GM12878 (cell line): ENCODE measurements around the gene CMSS1. TPM values are rescaled to one million over a fixed set of nuclear protein-coding genes. Genes with fewer than 3 reads are reported as not detected.

ENCODE experiments used
- ATAC-seq: fragments of 200-7000 bp; cut with Tn5 transposase; 3 replicates; pipeline ENCODE4 v1.9.1; 2020; ENCODE audit warnings: mild to moderate bottlenecking, moderate library complexity
- BruUV-seq: library from RNA; stranded (reverse); fragments of 400-500 nt; replicated peaks from 2 replicates; lab custom pipeline; 2021; lab: Mats Ljungman, UMichigan
- CTCF ChIA-PET: fragments of 300-600 bp; sonication (Branson Sonifier 250); formaldehyde crosslinking; extraction: SDS; loops from one replicate; lab custom pipeline; 2021; ENCODE audit warnings: inconsistent platforms; lab: Yijun Ruan, JAX
- POLR2A ChIA-PET: fragments of 350-600 bp; formaldehyde crosslinking; extraction: SDS; loops from one replicate; lab custom pipeline; 2021; ENCODE audit warnings: inconsistent platforms; lab: Charles Lee
- RAD21 ChIA-PET: fragments of 300-600 bp; sonication (Branson Sonifier 250); formaldehyde crosslinking; loops from one replicate; lab custom pipeline; 2023; ENCODE audit warnings: antibody characterized with exemption; ENCODE audit not compliant: unreplicated experiment; lab: Charles Lee
- SMC1A ChIA-PET: fragments of 300-600 bp; sonication (Branson Sonifier 250); formaldehyde crosslinking; loops from one replicate; lab custom pipeline; 2023; ENCODE audit not compliant: unreplicated experiment, uncharacterized antibody; lab: Charles Lee
- DNase-seq: peaks from one replicate; pipeline ENCODE4 v3.0.0-alpha.2; 2011; ENCODE audit warnings: low read depth, low spot score
- FAIRE-seq: peaks from 3 replicates; lab custom pipeline; 2011; peaks lifted over from hg19 to GRCh38; lab: Jason Lieb, UNC
- H2AFZ ChIP-seq: 2 replicates; pipeline ENCODE4 v1.6.0; 2011; ENCODE audit warnings: low read depth, low read length, control low read depth; ENCODE audit not compliant: control insufficient read depth
- H3K27ac ChIP-seq: 2 replicates; pipeline ENCODE4 v1.5.1; 2011; ENCODE audit warnings: control low read depth; ENCODE audit not compliant: control insufficient read depth, insufficient read depth
- H3K27me3 ChIP-seq, 2 experiments: replicated peaks in 1 of 2; 2 replicates each; pipeline versions ENCODE4 v1.6.0 to v1.6.1; 2011; ENCODE audit warnings: low read length in 1 of 2; ENCODE audit not compliant: control insufficient read depth in 2 of 2, insufficient read depth in 2 of 2
- H3K36me3 ChIP-seq, 2 experiments: 2 replicates each; pipeline ENCODE4 v1.5.1; 2011; ENCODE audit warnings: low read length in 1 of 2; ENCODE audit not compliant: control insufficient read depth in 2 of 2, insufficient read depth in 2 of 2
- H3K4me1 ChIP-seq: 2 replicates; pipeline ENCODE4 v1.6.1; 2011; ENCODE audit warnings: mild to moderate bottlenecking, low read length, moderate library complexity, mixed read lengths; ENCODE audit not compliant: control insufficient read depth, insufficient read depth
- H3K4me2 ChIP-seq: 2 replicates; pipeline ENCODE4 v1.6.0; 2011; ENCODE audit warnings: control low read depth; ENCODE audit not compliant: control insufficient read depth, insufficient read depth
- H3K4me3 ChIP-seq: fragments of 200-600 bp; sonication (generic); 2 replicates; pipeline ENCODE4 v1.5.1; 2016
- H3K79me2 ChIP-seq: 2 replicates; pipeline ENCODE4 v1.6.0; 2011; ENCODE audit warnings: low read length; ENCODE audit not compliant: control insufficient read depth, insufficient read depth
- H3K9ac ChIP-seq: 2 replicates; pipeline ENCODE4 v1.8.0; 2011; ENCODE audit warnings: low read length, control low read depth, mixed read lengths; ENCODE audit not compliant: control insufficient read depth, insufficient read depth
- H3K9me3 ChIP-seq: replicated peaks from 3 replicates; pipeline ENCODE4 v1.5.1; 2011; ENCODE audit warnings: mild to moderate bottlenecking, low read length; ENCODE audit not compliant: control insufficient read depth, insufficient read depth
- H4K20me1 ChIP-seq: 2 replicates; pipeline ENCODE4 v1.6.0; 2011; ENCODE audit not compliant: control insufficient read depth, insufficient read depth
- BACH1 ChIP-seq: fragments of 450-650 bp; IDR thresholded peaks from 2 replicates; pipeline ENCODE4 v1.6.1; 2017; ENCODE audit warnings: mild to moderate bottlenecking, borderline replicate concordance
- DPF2 ChIP-seq: fragments of 450-650 bp; IDR thresholded peaks from 2 replicates; pipeline ENCODE4 v1.6.1; 2017; ENCODE audit warnings: mild to moderate bottlenecking
- EGR1 ChIP-seq, 2 experiments: IDR thresholded peaks; 1 replicate in 1 of 2; 2 replicates in 1 of 2; pipeline ENCODE4 v1.6.1; 2011 to 2012; ENCODE audit warnings: low read depth in 2 of 2, low read length in 2 of 2, borderline replicate concordance in 1 of 2, mild to moderate bottlenecking in 1 of 2, moderate library complexity in 1 of 2
- JUND ChIP-seq: IDR thresholded peaks from 2 replicates; pipeline ENCODE4 v1.6.1; 2012; ENCODE audit warnings: low read depth, mild to moderate bottlenecking, low read length, improper control_type of control experiment, moderate library complexity
- KLF5 ChIP-seq: fragments of 450-650 bp; IDR thresholded peaks from 2 replicates; pipeline ENCODE4 v1.6.1; 2014; ENCODE audit warnings: mild to moderate bottlenecking; ENCODE audit not compliant: partially characterized antibody
- MYB ChIP-seq: fragments of 150-350 bp; IDR thresholded peaks from 2 replicates; pipeline ENCODE4 v1.6.1; 2014; ENCODE audit warnings: mild to moderate bottlenecking, low read depth, low read length, borderline replicate concordance
- NRF1 ChIP-seq: conservative IDR thresholded peaks from 2 replicates; pipeline ENCODE4 v1.6.1; 2011; ENCODE audit warnings: mild to moderate bottlenecking, low read depth, low read length, improper control_type of control experiment
- POU2F2 ChIP-seq: IDR thresholded peaks from 3 replicates; pipeline ENCODE4 v1.6.1; 2011; ENCODE audit warnings: low read depth, mild to moderate bottlenecking, low read length, borderline replicate concordance
- SKIL ChIP-seq: fragments of 450-650 bp; IDR thresholded peaks from 2 replicates; pipeline ENCODE4 v1.6.1; 2017; ENCODE audit warnings: mild to moderate bottlenecking, low read depth, inconsistent platforms; ENCODE audit not compliant: poor library complexity, severe bottlenecking
- STAT3 ChIP-seq: IDR thresholded peaks from 2 replicates; pipeline ENCODE4 v1.6.1; 2011; ENCODE audit warnings: low read depth, low read length, improper control_type of control experiment
- TAF1 ChIP-seq: IDR thresholded peaks from 2 replicates; pipeline ENCODE4 v1.6.1; 2011; ENCODE audit warnings: mild to moderate bottlenecking, low read depth, low read length, borderline replicate concordance
- TCF12 ChIP-seq: IDR thresholded peaks from 2 replicates; pipeline ENCODE4 v1.6.1; 2011; ENCODE audit warnings: low read depth, mild to moderate bottlenecking, low read length
- TCF3 ChIP-seq: IDR thresholded peaks from 2 replicates; pipeline ENCODE4 v1.6.1; 2012; ENCODE audit warnings: low read depth, mild to moderate bottlenecking, low read length, borderline replicate concordance; ENCODE audit not compliant: insufficient read depth
- YY1 ChIP-seq: IDR thresholded peaks from 2 replicates; pipeline ENCODE4 v1.6.1; 2011; ENCODE audit warnings: low read depth, mild to moderate bottlenecking, low read length
- ZZZ3 ChIP-seq: IDR thresholded peaks from 2 replicates; pipeline ENCODE4 v1.6.1; 2011; ENCODE audit warnings: low read depth; ENCODE audit not compliant: control insufficient read depth, insufficient read length
- WGBS: methylation state at CpG from one replicate; pipeline ENCODE4 v1.1.6; 2016; ENCODE audit warnings: low lambda C conversion rate; ENCODE audit not compliant: insufficient replicate concordance, insufficient coverage; ENCODE audit errors: missing lambda C conversion rate; 5-methylcytosine and 5-hydroxymethylcytosine counted together
- in situ Hi-C: fragments of 300-500 bp; cut with MboI; formaldehyde crosslinking; loops from 9 replicates; pipeline ENCODE4 v1.14.3; 2018; ENCODE audit warnings: mixed read lengths
- intact Hi-C: fragments of 100-400 bp; cut with micrococcal nuclease; formaldehyde crosslinking; loops from one replicate; pipeline ENCODE4 v1.14.2; 2022; ENCODE audit not compliant: unreplicated experiment
- polyA plus RNA-seq, 11 experiments: library from polyadenylated mRNA; depleted of rRNA in 4 of 11; unstranded in 6 of 11; stranded (reverse) in 5 of 11; fragments of >200 nt; fragmentation: Nextera tagmentation in 4 of 11; fragmentation: Illumina TruSeq in 1 of 11; extraction: Ambion mirVana in 4 of 11; extraction: Trizol in 1 of 11; gene quantifications; 1 replicate in 1 of 11; 2 replicates in 10 of 11; pipeline versions ENCODE4 v1.2.1 to v1.2.3, GENCODE V29; 2011 to 2016; ENCODE audit warnings: inconsistent platforms in 2 of 11, missing spikeins in 2 of 11, low read depth in 1 of 11
- total RNA-seq, 4 experiments: library from RNA; depleted of rRNA in 3 of 4; stranded (reverse); fragments of >200 nt in 3 of 4; fragmentation: Illumina TruSeq in 1 of 4; extraction: Trizol in 1 of 4; gene quantifications; 2 replicates each; pipeline versions ENCODE4 v1.2.1 to v1.2.3, GENCODE V29; 2013 to 2021

The CMSS1 gene
- total and polyA plus RNA-seq, 10 of the 15 experiments (the other 5 are each of a cell fraction or from before 2014, with no cell fraction given): 31.0 to 118 (median 70.1) TPM

DNA sequence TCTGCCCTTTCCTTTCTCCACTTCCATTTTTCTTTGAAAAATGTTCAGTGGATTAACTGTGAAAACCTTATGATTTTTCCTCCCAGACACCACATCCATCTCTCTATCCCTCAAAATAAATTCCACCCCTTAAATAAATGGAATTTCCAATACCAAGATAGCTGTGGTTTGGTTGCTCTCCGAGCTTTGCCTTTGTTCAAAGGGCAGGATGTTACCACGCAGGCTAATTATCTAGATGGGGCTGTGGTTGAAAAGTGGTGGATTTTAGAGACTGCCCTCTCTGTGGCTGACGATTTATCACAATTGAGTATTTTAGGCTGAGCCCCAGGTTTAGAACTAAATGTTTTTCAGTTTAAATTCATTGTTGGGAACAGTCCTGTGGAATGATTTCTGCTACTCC, 36.9 kb upstream of the CMSS1 start:
- Histone ChIP-seq H3K79me2 (no peaks in the 10 kb centered on the region), H3K36me3 (no peaks in the 10 kb centered on the region), H3K4me1 (no peaks in the 10 kb centered on the region), H4K20me1 (no peaks in the 10 kb centered on the region), H3K9ac (no peak overlapping the region), H3K4me3 (no peak overlapping the region), H3K27ac (no peak overlapping the region), H3K9me3 (no peaks in the 10 kb centered on the region), H3K27me3 (no peaks in the 10 kb centered on the region; a peak in 1 of 4 replicates), H2AFZ (no peak overlapping the region), H3K4me2 (no peak overlapping the region)
- 37% methylated on average over 3 of the region's 3 CpGs for WGBS
- SMC1A ChIA-PET: no interaction called here
- ATAC-seq (no peak), DNase-seq (no peak), FAIRE-seq (no peak)
- no TSS peak for BruUV-seq
- in situ Hi-C loops (no loop called here), intact Hi-C loops (no loop called here)
- CTCF ChIA-PET: no interaction called here
- no peak for TF ChIP-seq ZZZ3
- no peak for TF ChIP-seq TAF1
- TF ChIP-seq DPF2: no peak
- no peak for TF ChIP-seq NRF1
- no peak for TF ChIP-seq JUND
- TF ChIP-seq KLF5: no peak
- TF ChIP-seq TCF12: no peak
- TF ChIP-seq EGR1 (IDR thresholded peaks at IDR 0.05; ENCODE audit: borderline replicate concordance in 1 of 2, low read depth in 2 of 2, low read length in 2 of 2): no peak
- TF ChIP-seq SKIL: no peak
- TF ChIP-seq YY1: no peak
- TF ChIP-seq BACH1: no peak
- no peak for TF ChIP-seq STAT3
- TF ChIP-seq POU2F2: no peak
- TF ChIP-seq MYB: no peak
- TF ChIP-seq TCF3: no peak
- POLR2A ChIA-PET: no interaction called here
- RAD21 ChIA-PET: no interaction called here
